PFSK-1 (cell line): ENCODE results near the gene PTPN22.

ENCODE experiments used
- FOXP2 ChIP-seq: optimal IDR thresholded peaks from 2 replicates; pipeline ENCODE3; 2011; ENCODE audit warnings: borderline replicate concordance, control low read depth, inconsistent platforms; ENCODE audit not compliant: insufficient read depth; ENCODE audit errors: extremely low read length, extremely low read depth
- POLR2AphosphoS5 ChIP-seq: IDR thresholded peaks from 2 replicates; pipeline ENCODE4 v1.6.1; 2012; ENCODE audit warnings: low read depth, mild to moderate bottlenecking, control low read depth, low read length, moderate library complexity
- REST ChIP-seq, 2 experiments: IDR thresholded peaks; 2 replicates each; pipeline versions ENCODE4 v1.6.1 to v1.8.0; 2011 to 2012; ENCODE audit warnings: low read depth in 2 of 2, low read length in 2 of 2, control low read depth in 1 of 2, inconsistent platforms in 1 of 2, mild to moderate bottlenecking in 1 of 2, moderate library complexity in 1 of 2; ENCODE audit not compliant: insufficient read depth in 1 of 2
- SIN3A ChIP-seq: IDR thresholded peaks from 2 replicates; pipeline ENCODE4 v1.6.1; 2012; ENCODE audit warnings: mild to moderate bottlenecking, low read length, moderate library complexity, borderline replicate concordance; ENCODE audit not compliant: insufficient read depth
- TAF1 ChIP-seq: IDR thresholded peaks from 2 replicates; pipeline ENCODE4 v1.6.1; 2012; ENCODE audit warnings: low read length, control low read depth, borderline replicate concordance; ENCODE audit not compliant: insufficient read depth

The PTPN22 gene

GRCh38 chr1:113846391-113847035 is 25.0 kb downstream of the PTPN22 start:
- no peak for TF ChIP-seq POLR2AphosphoS5
- TF ChIP-seq SIN3A, result no peak
- TF ChIP-seq REST (IDR thresholded peaks at IDR 0.05; ENCODE audit: insufficient read depth in 1 of 2, low read depth in 2 of 2, low read length in 2 of 2), result no peak
- no peak for TF ChIP-seq FOXP2
- TF ChIP-seq TAF1, result no peak

- TF ChIP-seq FOXP2 (no peak), POLR2AphosphoS5 (no peak), REST (IDR thresholded peaks at IDR 0.05; ENCODE audit: insufficient read depth in 1 of 2, low read depth in 2 of 2, low read length in 2 of 2) (no peak), SIN3A (no peak), TAF1 (no peak)
Observed at GRCh38 chr1:113836534-113836933, 35.0 kb downstream of the PTPN22 start.

DNA sequence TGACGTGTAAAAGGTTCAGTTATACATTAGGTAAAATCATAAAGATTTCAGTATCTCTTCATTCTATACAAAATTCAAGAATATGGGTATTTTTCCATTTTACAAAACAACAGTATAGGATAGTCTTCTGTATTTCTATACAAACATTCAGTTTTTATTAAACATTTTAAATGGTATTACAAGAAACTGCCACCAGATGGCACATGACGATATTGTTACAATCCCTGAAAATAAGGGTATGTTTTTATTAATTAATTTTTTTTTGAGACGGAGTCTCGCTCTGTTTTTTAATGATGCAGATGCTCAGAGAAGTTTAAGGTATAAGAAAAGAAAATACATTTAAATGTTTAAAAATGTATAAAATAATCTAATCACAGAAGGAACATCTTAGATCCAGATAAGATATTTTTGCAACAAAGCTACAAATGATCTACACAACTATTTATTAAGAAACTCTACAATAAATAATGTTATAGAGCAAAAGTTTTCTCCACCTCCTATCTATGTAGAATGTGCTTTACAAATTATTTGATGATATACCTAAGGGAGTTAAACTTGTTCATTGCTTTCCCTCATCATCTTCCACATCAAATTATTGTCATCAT is 35.7 kb downstream of the PTPN22 start:
- TF ChIP-seq TAF1 (no peak), POLR2AphosphoS5 (no peak)

DNA sequence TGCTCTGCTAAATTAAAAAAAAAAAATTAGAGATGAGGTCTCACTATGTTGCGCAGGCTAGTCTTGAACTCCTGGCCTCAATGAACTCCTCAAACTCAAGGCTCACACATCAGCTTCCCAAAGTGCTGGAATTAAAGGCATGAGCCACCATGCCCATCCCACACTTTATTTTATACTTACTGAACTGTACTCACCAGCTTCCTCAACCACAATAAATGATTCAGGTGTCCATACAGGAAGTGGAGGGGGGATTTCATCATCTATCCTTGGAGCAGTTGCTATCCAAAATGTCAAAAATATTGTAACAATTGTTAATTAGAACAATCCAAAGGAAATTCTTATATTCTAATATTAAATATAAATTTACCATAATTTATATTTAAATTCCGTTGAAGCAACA is 36.8 kb downstream of the PTPN22 start:
- TF ChIP-seq SIN3A (no peak), FOXP2 (no peak), REST (IDR thresholded peaks at IDR 0.05; ENCODE audit: insufficient read depth in 1 of 2, low read depth in 2 of 2, low read length in 2 of 2) (no peak), TAF1 (no peak), POLR2AphosphoS5 (no peak)

GRCh38 chr1:113830039-113830438 is 41.5 kb downstream of the PTPN22 start:
- no peak for TF ChIP-seq FOXP2
- TF ChIP-seq REST (IDR thresholded peaks at IDR 0.05; ENCODE audit: insufficient read depth in 1 of 2, low read depth in 2 of 2, low read length in 2 of 2), result no peak
- no peak for TF ChIP-seq TAF1
- no peak for TF ChIP-seq POLR2AphosphoS5
- TF ChIP-seq SIN3A, result no peak
